H9 (cell line): ENCODE results near the gene AP2A2. TPM values are rescaled to one million over a fixed set of nuclear protein-coding genes. Genes with fewer than 3 reads are reported as not detected.

Experiments used
- DNase-seq: peaks from one replicate; pipeline ENCODE4 v3.0.0-alpha.2; 2017
- H2AFZ ChIP-seq: one replicate; pipeline ENCODE4 v1.6.1; 2013; ENCODE audit warnings: mild to moderate bottlenecking, low read length, control low read depth, moderate library complexity
- H2AK5ac ChIP-seq: 2 replicates; pipeline ENCODE4 v1.6.1; 2013; ENCODE audit warnings: low read length, control low read depth, mixed read lengths; ENCODE audit not compliant: insufficient read length
- H2BK120ac ChIP-seq: one replicate; pipeline ENCODE4 v1.6.1; 2013; ENCODE audit warnings: low read depth, mild to moderate bottlenecking, low read length, control low read depth, inconsistent platforms; ENCODE audit not compliant: poor library complexity, severe bottlenecking
- H2BK12ac ChIP-seq: 2 replicates; pipeline ENCODE4 v1.6.1; 2013; ENCODE audit warnings: low read length, control low read depth, mixed read lengths, low read depth; ENCODE audit not compliant: insufficient read length
- H2BK15ac ChIP-seq: 2 replicates; pipeline ENCODE4 v1.6.1; 2013; ENCODE audit warnings: low read depth, low read length, control low read depth
- H2BK20ac ChIP-seq: one replicate; pipeline ENCODE4 v1.6.1; 2013; ENCODE audit warnings: low read depth, mild to moderate bottlenecking, low read length, control low read depth, inconsistent platforms; ENCODE audit not compliant: poor library complexity, severe bottlenecking
- H2BK5ac ChIP-seq: 2 replicates; pipeline ENCODE4 v1.6.1; 2013; ENCODE audit warnings: low read length, control low read depth, mixed read lengths; ENCODE audit not compliant: insufficient read length
- H3K14ac ChIP-seq: 2 replicates; pipeline ENCODE4 v1.6.1; 2013; ENCODE audit warnings: low read length, control low read depth; ENCODE audit not compliant: insufficient read depth
- H3K18ac ChIP-seq: 2 replicates; pipeline ENCODE4 v1.6.1; 2013; ENCODE audit warnings: low read depth, mild to moderate bottlenecking, mixed read lengths, low read length, control low read depth; ENCODE audit not compliant: insufficient read length
- H3K23ac ChIP-seq: 2 replicates; pipeline ENCODE4 v1.6.1; 2013; ENCODE audit warnings: low read length, control low read depth, mixed read lengths, low read depth; ENCODE audit not compliant: insufficient read length
- H3K23me2 ChIP-seq: 2 replicates; pipeline ENCODE4 v1.6.1; 2013; ENCODE audit warnings: low read depth, mild to moderate bottlenecking, mixed read lengths, low read length, control low read depth; ENCODE audit not compliant: insufficient read length, poor library complexity, severe bottlenecking
- H3K27ac ChIP-seq: 2 replicates; pipeline ENCODE4 v1.5.1; 2013; ENCODE audit warnings: low read length, control low read depth, mixed read lengths, low read depth; ENCODE audit not compliant: insufficient read length
- H3K27me3 ChIP-seq: 2 replicates; pipeline ENCODE4 v1.6.1; 2013; ENCODE audit warnings: low read length, control low read depth, inconsistent platforms; ENCODE audit not compliant: insufficient read depth
- H3K4ac ChIP-seq: 2 replicates; pipeline ENCODE4 v1.6.1; 2013; ENCODE audit warnings: low read depth, mild to moderate bottlenecking, control low read depth, inconsistent platforms, low read length, moderate library complexity
- H3K4me1 ChIP-seq: 2 replicates; pipeline ENCODE4 v1.6.1; 2013; ENCODE audit warnings: low read length, control low read depth, inconsistent platforms; ENCODE audit not compliant: insufficient read depth
- H3K4me2 ChIP-seq: 2 replicates; pipeline ENCODE4 v1.6.1; 2013; ENCODE audit warnings: low read length, control low read depth, mixed read lengths; ENCODE audit not compliant: insufficient read length, insufficient read depth
- H3K56ac ChIP-seq: 2 replicates; pipeline ENCODE4 v1.6.1; 2013; ENCODE audit warnings: low read depth, mild to moderate bottlenecking, mixed read lengths, low read length, control low read depth; ENCODE audit not compliant: insufficient read length
- H3K79me1 ChIP-seq: 2 replicates; pipeline ENCODE4 v1.6.1; 2013; ENCODE audit warnings: low read depth, mild to moderate bottlenecking, moderate library complexity, low read length, control low read depth, inconsistent platforms; ENCODE audit not compliant: insufficient read depth, poor library complexity, severe bottlenecking
- H3K79me2 ChIP-seq: 2 replicates; pipeline ENCODE4 v1.6.1; 2013; ENCODE audit warnings: low read length, control low read depth, inconsistent platforms; ENCODE audit not compliant: insufficient read depth
- H3K9ac ChIP-seq: 2 replicates; pipeline ENCODE4 v1.6.1; 2013; ENCODE audit warnings: low read length, control low read depth, mixed read lengths; ENCODE audit not compliant: insufficient read length; ENCODE audit errors: extremely low read depth
- H3K9me3 ChIP-seq: one replicate; pipeline ENCODE4 v1.6.1; 2013; ENCODE audit warnings: low read depth, low read length, inconsistent platforms; ENCODE audit not compliant: control insufficient read depth
- H3T11ph ChIP-seq: one replicate; pipeline ENCODE4 v1.6.1; 2013; ENCODE audit warnings: mild to moderate bottlenecking, low read length, control low read depth, inconsistent platforms
- H4K20me1 ChIP-seq: one replicate; pipeline ENCODE4 v1.6.1; 2013; ENCODE audit not compliant: control insufficient read depth, insufficient read length, insufficient read depth
- H4K5ac ChIP-seq: 2 replicates; pipeline ENCODE4 v1.6.1; 2013; ENCODE audit warnings: low read depth, mild to moderate bottlenecking, mixed read lengths, low read length, control low read depth; ENCODE audit not compliant: insufficient read length
- H4K8ac ChIP-seq: replicated peaks from 2 replicates; pipeline ENCODE4 v1.6.1; 2013; ENCODE audit warnings: low read length, control low read depth, mixed read lengths, low read depth; ENCODE audit not compliant: insufficient read length
- H4K91ac ChIP-seq: 2 replicates; pipeline ENCODE4 v1.6.1; 2013; ENCODE audit warnings: low read depth, mild to moderate bottlenecking, moderate library complexity, mixed read lengths, low read length, control low read depth; ENCODE audit not compliant: insufficient read length
- H3K27ac Mint-ChIP-seq, 3 experiments: 2 replicates in 2 of 3; 3 replicates in 1 of 3; pipeline ENCODE4 v1.8.0; 2020 to 2021; ENCODE audit warnings: mixed read lengths in 3 of 3, mild to moderate bottlenecking in 1 of 3, moderate library complexity in 1 of 3
- H3K27me3 Mint-ChIP-seq: 2 replicates; pipeline ENCODE4 v1.8.0; 2021; ENCODE audit warnings: low read depth, mild to moderate bottlenecking, moderate library complexity, mixed read lengths
- H3K36me3 Mint-ChIP-seq, 3 experiments: 2 replicates in 2 of 3; 3 replicates in 1 of 3; pipeline ENCODE4 v1.8.0; 2020 to 2021; ENCODE audit warnings: low read depth in 3 of 3, mixed read lengths in 3 of 3; ENCODE audit not compliant: insufficient read depth in 1 of 3
- H3K4me1 Mint-ChIP-seq, 2 experiments: 2 replicates each; pipeline ENCODE4 v1.8.0; 2020; ENCODE audit warnings: mixed read lengths in 2 of 2
- H3K4me3 Mint-ChIP-seq, 2 experiments: 2 replicates in 1 of 2; 3 replicates in 1 of 2; pipeline ENCODE4 v1.8.0; 2020 to 2021; ENCODE audit warnings: mild to moderate bottlenecking in 2 of 2, mixed read lengths in 2 of 2, moderate library complexity in 1 of 2
- H3K9me3 Mint-ChIP-seq, 2 experiments: 2 replicates in 1 of 2; 3 replicates in 1 of 2; pipeline ENCODE4 v1.8.0; 2020; ENCODE audit warnings: mild to moderate bottlenecking in 2 of 2, mixed read lengths in 2 of 2, moderate library complexity in 1 of 2
- WGBS: extraction: QIAGEN DNeasy Blood & Tissue Kit; methylation state at CpG from one replicate; pipeline ENCODE4 v1.1.7; 2013; ENCODE audit warnings: missing lambda C conversion rate, low lambda C conversion rate, mixed read lengths; ENCODE audit not compliant: insufficient read length; ENCODE audit errors: extremely low coverage; 5-methylcytosine and 5-hydroxymethylcytosine counted together
- total RNA-seq: library from RNA; stranded (reverse); gene quantifications from 2 replicates; pipeline ENCODE4 v1.2.1, GENCODE V29; 2021
- TF ChIP-seq, protein P1 (sequence below): fragments of 200-600 bp; sonication (generic); conservative IDR thresholded peaks from 3 replicates; pipeline ENCODE4 v1.8.0; 2021; ENCODE audit warnings: antibody characterized with exemption, mild to moderate bottlenecking

The AP2A2 gene
- total RNA-seq, 1 experiment from 2014 or later = 53.7 TPM

GRCh38 chr11:1041936-1042608 lies 116.4 kb downstream of the AP2A2 start:
- TF ChIP-seq, protein P1, sequence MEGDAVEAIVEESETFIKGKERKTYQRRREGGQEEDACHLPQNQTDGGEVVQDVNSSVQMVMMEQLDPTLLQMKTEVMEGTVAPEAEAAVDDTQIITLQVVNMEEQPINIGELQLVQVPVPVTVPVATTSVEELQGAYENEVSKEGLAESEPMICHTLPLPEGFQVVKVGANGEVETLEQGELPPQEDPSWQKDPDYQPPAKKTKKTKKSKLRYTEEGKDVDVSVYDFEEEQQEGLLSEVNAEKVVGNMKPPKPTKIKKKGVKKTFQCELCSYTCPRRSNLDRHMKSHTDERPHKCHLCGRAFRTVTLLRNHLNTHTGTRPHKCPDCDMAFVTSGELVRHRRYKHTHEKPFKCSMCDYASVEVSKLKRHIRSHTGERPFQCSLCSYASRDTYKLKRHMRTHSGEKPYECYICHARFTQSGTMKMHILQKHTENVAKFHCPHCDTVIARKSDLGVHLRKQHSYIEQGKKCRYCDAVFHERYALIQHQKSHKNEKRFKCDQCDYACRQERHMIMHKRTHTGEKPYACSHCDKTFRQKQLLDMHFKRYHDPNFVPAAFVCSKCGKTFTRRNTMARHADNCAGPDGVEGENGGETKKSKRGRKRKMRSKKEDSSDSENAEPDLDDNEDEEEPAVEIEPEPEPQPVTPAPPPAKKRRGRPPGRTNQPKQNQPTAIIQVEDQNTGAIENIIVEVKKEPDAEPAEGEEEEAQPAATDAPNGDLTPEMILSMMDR = no peak

More at GRCh38 chr11:1041936-1042608, 116.4 kb downstream of the AP2A2 start:
- no peaks in the 10 kb centered on the region; a peak in 1 of 7 replicates for H3K36me3 Mint-ChIP-seq
- H3K27ac Mint-ChIP-seq = no peak overlapping the region
- no peak overlapping the region for H3K56ac ChIP-seq
- H4K8ac ChIP-seq = no peak overlapping the region
- no peaks in the 10 kb centered on the region for H4K20me1 ChIP-seq
- no CpG with 5 or more reads among the region's 18 CpGs for WGBS
- no peak overlapping the region for H4K91ac ChIP-seq
- no peaks in the 10 kb centered on the region; a peak in 1 of 5 replicates for H3K9me3 Mint-ChIP-seq
- H2BK120ac ChIP-seq = no peak overlapping the region
- H3K4me2 ChIP-seq = no peak overlapping the region
- no peak overlapping the region for H3K9ac ChIP-seq
- H3K23me2 ChIP-seq = no peaks in the 10 kb centered on the region
- H3T11ph ChIP-seq = no peak overlapping the region
- no peaks in the 10 kb centered on the region for H3K79me1 ChIP-seq
- H3K18ac ChIP-seq = no peak overlapping the region
- H2BK5ac ChIP-seq = no peak overlapping the region
- peaks cover 9% of the 10 kb centered on the region for H3K27me3 Mint-ChIP-seq
- H2BK15ac ChIP-seq = no peak overlapping the region
- no peak overlapping the region for H3K27ac ChIP-seq
- no peak overlapping the region for H2BK20ac ChIP-seq
- no peak overlapping the region for H3K14ac ChIP-seq
- H2AFZ ChIP-seq = no peak overlapping the region
- no peak overlapping the region for H4K5ac ChIP-seq
- H3K4ac ChIP-seq = no peak overlapping the region
- H2BK12ac ChIP-seq = no peak overlapping the region
- no peak overlapping the region for H2AK5ac ChIP-seq
- no peak overlapping the region for H3K23ac ChIP-seq
- H3K27me3 ChIP-seq = no peaks in the 10 kb centered on the region
- no peaks in the 10 kb centered on the region for H3K79me2 ChIP-seq
- H3K9me3 ChIP-seq = no peaks in the 10 kb centered on the region
- H3K4me3 Mint-ChIP-seq = no peak overlapping the region
- no peaks in the 10 kb centered on the region for H3K4me1 Mint-ChIP-seq
- no peak for DNase-seq
- no peaks in the 10 kb centered on the region for H3K4me1 ChIP-seq
